ENCODE data around the gene GLDC.
"Not testable (repeated sequence)": the region's sequence is repeated elsewhere in the genome, so short reads cannot be mapped to it uniquely, and the experiment has no call there.

The GLDC gene

GRCh38 chr9:6645355-6646292 is at the start of gene GLDC:
TSS of gene GLDC (minus strand) at chr9:6645729. CDS start at chr9:6645499, 230 bp downstream.
- intact Hi-C loops (cut with DNase I) = no loop called here
- peak; percentile 20 to 94 (median 56) for DNase-seq

GRCh38 chr9:6692881-6693361 is 47.4 kb upstream of the GLDC start:
- peak in 1 of 10 donors; percentile 59 for DNase-seq
- intact Hi-C loops (cut with DNase I) = no loop called here

- intact Hi-C loops (cut with DNase I) = no loop called here
- DNase-seq = no peak
Observed at GRCh38 chr9:6692433-6692832, 46.9 kb upstream of the GLDC start.

- intact Hi-C loops (cut with DNase I) = not testable (repeated sequence)
- DNase-seq = peak in 1 of 10 donors; percentile 16
Observed at GRCh38 chr9:6690675-6691070, 45.1 kb upstream of the GLDC start.

- intact Hi-C loops (cut with DNase I) = no loop called here
- DNase-seq = peak in 1 of 10 donors; percentile 62
Observed at GRCh38 chr9:6689893-6690674, 44.6 kb upstream of the GLDC start.

GRCh38 chr9:6687180-6687579 is 41.7 kb upstream of the GLDC start:
- intact Hi-C loops (cut with DNase I) = no loop called here
- DNase-seq = peak in 1 of 10 donors; percentile 21

GRCh38 chr9:6686396-6686795 is 40.9 kb upstream of the GLDC start:
- DNase-seq = peak in 1 of 10 donors; percentile 27
- intact Hi-C loops (cut with DNase I) = no loop called here

GRCh38 chr9:6681957-6682501 is 36.5 kb upstream of the GLDC start:
- intact Hi-C loops (cut with DNase I) = loop anchor here (2.0 to 5.0 kb wide), 2 partner anchors 23 to 75 kb away; partner anchors contain the start of gene KDM4C

GRCh38 chr9:6681147-6681956 is 35.8 kb upstream of the GLDC start:
- DNase-seq = peak; percentile 92 to 99 (median 96)
- intact Hi-C loops (cut with DNase I) = loop anchor here (2.0 to 5.0 kb wide), 2 partner anchors 23 to 76 kb away; partner anchors contain the start of gene KDM4C

More at GRCh38 chr9:6681957-6682501, 36.5 kb upstream of the GLDC start:
- no peak for DNase-seq

GRCh38 chr9:6680797-6681146 is 35.2 kb upstream of the GLDC start:
- DNase-seq = peak; percentile 48 to 93 (median 59)
- intact Hi-C loops (cut with DNase I) = loop anchor here (2.0 to 5.0 kb wide), 2 partner anchors 24 to 77 kb away; partner anchors contain the start of gene KDM4C

- peak in 1 of 10 donors; percentile 16 for DNase-seq
- intact Hi-C loops (cut with DNase I) = no loop called here
Observed at GRCh38 chr9:6677803-6678202, 32.3 kb upstream of the GLDC start.

GRCh38 chr9:6676254-6676921 is 30.9 kb upstream of the GLDC start:
- intact Hi-C loops (cut with DNase I) = no loop called here
- peak in 1 of 10 donors; percentile 16 for DNase-seq

- intact Hi-C loops (cut with DNase I) = no loop called here
- no peak for DNase-seq
Observed at GRCh38 chr9:6675268-6675667, 29.7 kb upstream of the GLDC start.

- no peak for DNase-seq
- intact Hi-C loops (cut with DNase I) = no loop called here
Observed at GRCh38 chr9:6673326-6674025, 27.9 kb upstream of the GLDC start.

- DNase-seq = no peak
- intact Hi-C loops (cut with DNase I) = no loop called here
Observed at GRCh38 chr9:6672118-6672517, 26.6 kb upstream of the GLDC start.

- DNase-seq = no peak
- intact Hi-C loops (cut with DNase I) = no loop called here
Observed at GRCh38 chr9:6671416-6671815, 25.9 kb upstream of the GLDC start.

- DNase-seq = peak in 1 of 10 donors; percentile 44
- intact Hi-C loops (cut with DNase I) = loop anchor here (2.0 kb wide), 1 partner anchor 85 kb away; no protein-coding TSS in a partner anchor
Observed at GRCh38 chr9:6669881-6670280, 24.4 kb upstream of the GLDC start.

- no peak for DNase-seq
- intact Hi-C loops (cut with DNase I) = loop anchor here (1.0 to 2.0 kb wide), 2 partner anchors 83 to 313 kb away; no protein-coding TSS in a partner anchor
Observed at GRCh38 chr9:6667633-6668280, 22.2 kb upstream of the GLDC start.

Data from posterior cingulate gyrus (tissue), 11 donors.